ENCODE data around the gene UCK2. TPM values are rescaled to one million over a fixed set of nuclear protein-coding genes. Genes with fewer than 3 reads are reported as not detected.

The UCK2 gene
- total RNA-seq, 1 experiment from 2014 or later, result 88.4 TPM

DNA sequence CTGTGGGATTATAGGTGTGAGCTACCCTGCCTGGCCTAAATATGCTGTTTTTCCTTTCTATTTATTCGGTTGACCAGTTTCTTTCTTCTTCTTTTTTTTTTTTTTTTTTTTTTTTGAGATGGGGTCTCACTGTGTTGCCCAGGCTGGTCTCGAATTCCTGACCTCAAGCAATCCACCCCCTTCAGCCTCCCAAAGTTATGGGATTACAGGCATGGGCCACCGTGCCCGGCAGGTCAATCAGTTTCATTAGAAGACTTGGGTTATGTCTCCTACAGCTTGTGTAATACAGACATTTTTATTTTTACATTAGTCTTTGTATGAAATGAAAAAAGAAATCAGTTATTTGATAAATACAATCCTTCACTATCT is 61.1 kb downstream of the UCK2 start:
- no peak overlapping the region for H3K4me3 ChIP-seq (replicated peaks in 1 of 2; ENCODE audit: low read depth in 1 of 2, low read length in 2 of 2)
- no peak overlapping the region for H2AFZ ChIP-seq (ENCODE audit: low read depth, low read length, poor library complexity, severe bottlenecking)
- H3K27me3 ChIP-seq (ENCODE audit: insufficient read depth, low read length), result no peaks in the 10 kb centered on the region
- intact Hi-C loops (cut with micrococcal nuclease), result no loop called here
- no peak for DNase-seq (ENCODE audit: low read depth, low spot score)
- H3K9me3 ChIP-seq (ENCODE audit: control insufficient read depth in 1 of 2, insufficient read depth in 1 of 2, low read depth in 1 of 2, low read length in 2 of 2), result no peaks in the 10 kb centered on the region
- POLR2A ChIA-PET, result no interaction called here
- peaks cover 99% of the 10 kb centered on the region for H3K79me2 ChIP-seq (ENCODE audit: insufficient read depth, low read length)
- H3K36me3 ChIP-seq (ENCODE audit: control insufficient read depth in 1 of 2, insufficient read depth in 2 of 2, low read length in 2 of 2), result peaks cover 4 to 17% of the 10 kb centered on the region in 2 experiments; a peak in 3 of 4 replicates
- no peak for ATAC-seq
- no peak overlapping the region for H3K9ac ChIP-seq (ENCODE audit: low read length)
- BruUV-seq (replicated peaks), result no TSS peak
- H3K4me2 ChIP-seq (ENCODE audit: low read length), result no peak overlapping the region
- TF ChIP-seq, protein P1, sequence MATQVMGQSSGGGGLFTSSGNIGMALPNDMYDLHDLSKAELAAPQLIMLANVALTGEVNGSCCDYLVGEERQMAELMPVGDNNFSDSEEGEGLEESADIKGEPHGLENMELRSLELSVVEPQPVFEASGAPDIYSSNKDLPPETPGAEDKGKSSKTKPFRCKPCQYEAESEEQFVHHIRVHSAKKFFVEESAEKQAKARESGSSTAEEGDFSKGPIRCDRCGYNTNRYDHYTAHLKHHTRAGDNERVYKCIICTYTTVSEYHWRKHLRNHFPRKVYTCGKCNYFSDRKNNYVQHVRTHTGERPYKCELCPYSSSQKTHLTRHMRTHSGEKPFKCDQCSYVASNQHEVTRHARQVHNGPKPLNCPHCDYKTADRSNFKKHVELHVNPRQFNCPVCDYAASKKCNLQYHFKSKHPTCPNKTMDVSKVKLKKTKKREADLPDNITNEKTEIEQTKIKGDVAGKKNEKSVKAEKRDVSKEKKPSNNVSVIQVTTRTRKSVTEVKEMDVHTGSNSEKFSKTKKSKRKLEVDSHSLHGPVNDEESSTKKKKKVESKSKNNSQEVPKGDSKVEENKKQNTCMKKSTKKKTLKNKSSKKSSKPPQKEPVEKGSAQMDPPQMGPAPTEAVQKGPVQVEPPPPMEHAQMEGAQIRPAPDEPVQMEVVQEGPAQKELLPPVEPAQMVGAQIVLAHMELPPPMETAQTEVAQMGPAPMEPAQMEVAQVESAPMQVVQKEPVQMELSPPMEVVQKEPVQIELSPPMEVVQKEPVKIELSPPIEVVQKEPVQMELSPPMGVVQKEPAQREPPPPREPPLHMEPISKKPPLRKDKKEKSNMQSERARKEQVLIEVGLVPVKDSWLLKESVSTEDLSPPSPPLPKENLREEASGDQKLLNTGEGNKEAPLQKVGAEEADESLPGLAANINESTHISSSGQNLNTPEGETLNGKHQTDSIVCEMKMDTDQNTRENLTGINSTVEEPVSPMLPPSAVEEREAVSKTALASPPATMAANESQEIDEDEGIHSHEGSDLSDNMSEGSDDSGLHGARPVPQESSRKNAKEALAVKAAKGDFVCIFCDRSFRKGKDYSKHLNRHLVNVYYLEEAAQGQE (IDR thresholded peaks at IDR 0.05; ENCODE audit: low read depth), result no peak
- TF ChIP-seq RAD21 (IDR thresholded peaks at IDR 0.05; ENCODE audit: low read depth), result no peak
- no peak for TF ChIP-seq YY1 (IDR thresholded peaks at IDR 0.05; ENCODE audit: extremely low read depth, insufficient replicate concordance, low read depth, low read length)
- TF ChIP-seq POLR2AphosphoS5 (IDR thresholded peaks at IDR 0.05; ENCODE audit: low read depth, low read length), result no peak
- no peak for TF ChIP-seq POLR2A (IDR thresholded peaks at IDR 0.05; ENCODE audit: borderline replicate concordance, extremely low read depth, insufficient read depth, insufficient read length)
- TF ChIP-seq, protein P2, sequence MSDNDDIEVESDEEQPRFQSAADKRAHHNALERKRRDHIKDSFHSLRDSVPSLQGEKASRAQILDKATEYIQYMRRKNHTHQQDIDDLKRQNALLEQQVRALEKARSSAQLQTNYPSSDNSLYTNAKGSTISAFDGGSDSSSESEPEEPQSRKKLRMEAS (IDR thresholded peaks at IDR 0.05), result no peak
- TF ChIP-seq SRF (IDR thresholded peaks at IDR 0.05; ENCODE audit: low read depth), result no peak
- TF ChIP-seq, protein P3, sequence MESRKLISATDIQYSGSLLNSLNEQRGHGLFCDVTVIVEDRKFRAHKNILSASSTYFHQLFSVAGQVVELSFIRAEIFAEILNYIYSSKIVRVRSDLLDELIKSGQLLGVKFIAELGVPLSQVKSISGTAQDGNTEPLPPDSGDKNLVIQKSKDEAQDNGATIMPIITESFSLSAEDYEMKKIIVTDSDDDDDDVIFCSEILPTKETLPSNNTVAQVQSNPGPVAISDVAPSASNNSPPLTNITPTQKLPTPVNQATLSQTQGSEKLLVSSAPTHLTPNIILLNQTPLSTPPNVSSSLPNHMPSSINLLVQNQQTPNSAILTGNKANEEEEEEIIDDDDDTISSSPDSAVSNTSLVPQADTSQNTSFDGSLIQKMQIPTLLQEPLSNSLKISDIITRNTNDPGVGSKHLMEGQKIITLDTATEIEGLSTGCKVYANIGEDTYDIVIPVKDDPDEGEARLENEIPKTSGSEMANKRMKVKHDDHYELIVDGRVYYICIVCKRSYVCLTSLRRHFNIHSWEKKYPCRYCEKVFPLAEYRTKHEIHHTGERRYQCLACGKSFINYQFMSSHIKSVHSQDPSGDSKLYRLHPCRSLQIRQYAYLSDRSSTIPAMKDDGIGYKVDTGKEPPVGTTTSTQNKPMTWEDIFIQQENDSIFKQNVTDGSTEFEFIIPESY (IDR thresholded peaks at IDR 0.05; ENCODE audit: extremely low read depth, insufficient replicate concordance, low read length), result no peak
- no peak for TF ChIP-seq SIN3A (IDR thresholded peaks at IDR 0.05; ENCODE audit: low read depth)
- TF ChIP-seq CBX3 (IDR thresholded peaks at IDR 0.05; ENCODE audit: low read depth), result no peak
- TF ChIP-seq FOSL1 (IDR thresholded peaks at IDR 0.05; ENCODE audit: low read depth), result no peak
- TF ChIP-seq JUND (IDR thresholded peaks at IDR 0.05), result no peak
- TF ChIP-seq EZH2phosphoT487 (IDR thresholded peaks at IDR 0.05; ENCODE audit: borderline replicate concordance), result no peak
- no peak for TF ChIP-seq ZNF274 (IDR thresholded peaks at IDR 0.05; ENCODE audit: low read depth, low read length)
- no peak for TF ChIP-seq EZH2 (IDR thresholded peaks at IDR 0.05)
- no peak overlapping the region for H3K27ac ChIP-seq (ENCODE audit: low read depth, low read length)
- H3K9me2 ChIP-seq (ENCODE audit: insufficient read depth), result no peaks in the 10 kb centered on the region
- CTCF ChIA-PET, result no interaction called here
- H4K20me1 ChIP-seq (ENCODE audit: insufficient read depth), result peaks cover 27% of the 10 kb centered on the region; the same call in 1 of the 2 replicates
- RAD21 ChIA-PET (ENCODE audit: low non-redundant PET in 1 of 2, low total read pairs in 2 of 2, uncharacterized antibody in 2 of 2, unreplicated experiment in 2 of 2), result no interaction called here
- H3K4me1 ChIP-seq (ENCODE audit: control insufficient read depth in 1 of 2, insufficient read depth in 2 of 2, low read length in 2 of 2), result no peaks in the 10 kb centered on the region; a peak in 2 of 4 replicates

Measured in HCT116 (cell line).